Esophagus squamous epithelium (tissue), 5 donors: ENCODE data around the gene DGKB. TPM values are rescaled to one million over a fixed set of nuclear protein-coding genes. Genes with fewer than 3 reads are reported as not detected.

Source experiments
- DNase-seq: peaks from one replicate; lab custom pipeline; 2025; lab: John Stamatoyannopoulos, UW
- H3K27ac ChIP-seq, 4 donors: fragments of 200-600 bp; sonication (generic); one replicate each; pipeline ENCODE4 v1.5.1; 2016 to 2019; ENCODE audit warnings: mild to moderate bottlenecking in 1 of 4
- H3K27me3 ChIP-seq, 4 donors: fragments of 200-600 bp; sonication (generic); 1 replicate in 3 of 4; 2 replicates in 1 of 4; pipeline versions ENCODE4 v1.5.1 to v1.6.0; 2017 to 2021; ENCODE audit warnings: antibody characterized with exemption in 1 of 4
- H3K36me3 ChIP-seq, 3 donors: fragments of 200-600 bp; sonication (generic); one replicate each; pipeline ENCODE4 v1.5.1; 2016 to 2019
- H3K4me1 ChIP-seq, 3 donors: fragments of 200-600 bp; sonication (generic); one replicate each; pipeline ENCODE4 v1.5.1; 2017 to 2019
- H3K4me3 ChIP-seq, 4 donors: fragments of 200-600 bp; sonication (generic); 1 replicate in 3 of 4; 2 replicates in 1 of 4; pipeline ENCODE4 v1.5.1; 2016 to 2019; ENCODE audit warnings: mild to moderate bottlenecking in 2 of 4, moderate library complexity in 1 of 4
- H3K9me3 ChIP-seq, 3 donors: fragments of 200-600 bp; sonication (generic); one replicate each; pipeline ENCODE4 v1.5.1; 2016 to 2019
- POLR2A ChIP-seq, 4 donors: fragments of 450-650 bp; IDR thresholded peaks; one replicate each; pipeline ENCODE4 v1.6.1; 2017; ENCODE audit warnings: antibody characterized with exemption in 4 of 4, mild to moderate bottlenecking in 4 of 4, moderate library complexity in 3 of 4
- WGBS, 2 donors: methylation state at CpG; one replicate each; pipeline ENCODE4 v1.1.5; 2018; 5-methylcytosine and 5-hydroxymethylcytosine counted together
- intact Hi-C: fragments of 100-400 bp; cut with DNase I; formaldehyde crosslinking; loops from one replicate; pipeline ENCODE4 v1.15.0; 2022
- total RNA-seq, 4 donors: library from RNA; depleted of rRNA; stranded (reverse); fragments of >200 nt; gene quantifications; one replicate each; pipeline ENCODE4 v1.1.0, GENCODE V29; 2016
- TF ChIP-seq, protein P1 (sequence below), 6 experiments: fragments of 450-650 bp in 4 of 6; fragments of 200-600 bp in 2 of 6; sonication (generic) in 2 of 6; IDR thresholded peaks; one replicate each; pipeline ENCODE4 v1.5.1; 2016 to 2019; ENCODE audit warnings: antibody characterized with exemption in 6 of 6, mild to moderate bottlenecking in 4 of 6, moderate library complexity in 4 of 6
- donor health status: DM: yes; HTN: yes; CAD: no.

DGKB gene
- total RNA-seq, 4 donors from 2014 or later: 0.09 to 1.1 (median 0.23) TPM; not detected in 1

DNA sequence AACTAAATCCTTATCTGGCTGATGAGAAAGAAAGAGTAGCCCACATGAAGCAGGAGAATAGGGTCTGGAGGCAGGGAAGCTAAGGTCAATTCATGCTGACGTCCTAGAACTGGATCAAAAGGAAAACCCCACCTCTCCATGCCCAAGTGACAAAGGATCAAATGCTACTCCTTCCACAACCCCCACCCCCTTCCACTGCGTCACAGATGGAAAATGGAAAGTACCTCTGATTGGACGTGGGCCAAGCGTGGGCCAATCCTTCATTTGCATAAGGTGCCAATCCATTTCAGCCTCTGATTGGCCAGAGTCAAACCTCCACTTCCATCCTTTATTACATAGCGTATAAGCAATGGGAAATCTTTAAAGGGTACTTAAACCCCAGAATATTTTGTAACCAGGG, 481.8 kb downstream of the DGKB start:
- H3K27ac ChIP-seq: no peak overlapping the region
- intact Hi-C loops: no loop called here
- H3K9me3 ChIP-seq: no peaks in the 10 kb centered on the region
- no peaks in the 10 kb centered on the region for H3K36me3 ChIP-seq
- no peaks in the 10 kb centered on the region for H3K27me3 ChIP-seq
- H3K4me1 ChIP-seq: peaks cover 0 to 12% (median 0%) of the 10 kb centered on the region in 3 donors
- H3K4me3 ChIP-seq: no peak overlapping the region
- TF ChIP-seq POLR2A (IDR thresholded peaks at IDR 0.05): no peak
- TF ChIP-seq, protein P1, sequence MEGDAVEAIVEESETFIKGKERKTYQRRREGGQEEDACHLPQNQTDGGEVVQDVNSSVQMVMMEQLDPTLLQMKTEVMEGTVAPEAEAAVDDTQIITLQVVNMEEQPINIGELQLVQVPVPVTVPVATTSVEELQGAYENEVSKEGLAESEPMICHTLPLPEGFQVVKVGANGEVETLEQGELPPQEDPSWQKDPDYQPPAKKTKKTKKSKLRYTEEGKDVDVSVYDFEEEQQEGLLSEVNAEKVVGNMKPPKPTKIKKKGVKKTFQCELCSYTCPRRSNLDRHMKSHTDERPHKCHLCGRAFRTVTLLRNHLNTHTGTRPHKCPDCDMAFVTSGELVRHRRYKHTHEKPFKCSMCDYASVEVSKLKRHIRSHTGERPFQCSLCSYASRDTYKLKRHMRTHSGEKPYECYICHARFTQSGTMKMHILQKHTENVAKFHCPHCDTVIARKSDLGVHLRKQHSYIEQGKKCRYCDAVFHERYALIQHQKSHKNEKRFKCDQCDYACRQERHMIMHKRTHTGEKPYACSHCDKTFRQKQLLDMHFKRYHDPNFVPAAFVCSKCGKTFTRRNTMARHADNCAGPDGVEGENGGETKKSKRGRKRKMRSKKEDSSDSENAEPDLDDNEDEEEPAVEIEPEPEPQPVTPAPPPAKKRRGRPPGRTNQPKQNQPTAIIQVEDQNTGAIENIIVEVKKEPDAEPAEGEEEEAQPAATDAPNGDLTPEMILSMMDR (IDR thresholded peaks at IDR 0.05): no peak
- no peak for DNase-seq
- 35 to 44% methylated on average over 5 of the region's 5 CpGs for WGBS, 2 donors

DNA sequence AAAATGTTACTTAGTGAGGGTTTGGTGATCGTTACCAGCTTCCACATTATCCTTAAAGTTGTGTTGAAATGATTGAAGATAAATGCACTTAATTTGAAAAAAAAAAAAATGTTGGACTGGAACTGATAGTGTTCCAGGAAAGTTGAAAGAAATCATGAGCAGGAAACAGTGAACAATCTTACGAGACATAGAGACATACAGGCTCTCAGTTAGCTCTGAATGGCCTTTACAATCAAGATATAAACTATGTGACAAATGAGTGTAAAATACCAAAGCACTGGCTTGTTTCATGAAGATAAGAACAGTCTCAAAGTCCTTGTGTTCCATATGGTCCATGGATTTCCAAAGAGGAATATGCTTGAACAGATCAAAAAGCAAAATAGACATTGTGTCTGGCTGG, 483.0 kb downstream of the DGKB start:
- 55 to 64% methylated on average over 2 of the region's 2 CpGs for WGBS, 2 donors
- intact Hi-C loops: no loop called here
- DNase-seq: no peak
- no peak overlapping the region for H3K4me3 ChIP-seq
- H3K36me3 ChIP-seq: no peaks in the 10 kb centered on the region
- no peak overlapping the region for H3K27ac ChIP-seq
- H3K4me1 ChIP-seq: peaks cover 0 to 12% (median 0%) of the 10 kb centered on the region in 3 donors
- TF ChIP-seq, protein P1 (IDR thresholded peaks at IDR 0.05): no peak
- TF ChIP-seq POLR2A (IDR thresholded peaks at IDR 0.05): no peak
- H3K27me3 ChIP-seq: no peaks in the 10 kb centered on the region
- H3K9me3 ChIP-seq: no peaks in the 10 kb centered on the region

DNA sequence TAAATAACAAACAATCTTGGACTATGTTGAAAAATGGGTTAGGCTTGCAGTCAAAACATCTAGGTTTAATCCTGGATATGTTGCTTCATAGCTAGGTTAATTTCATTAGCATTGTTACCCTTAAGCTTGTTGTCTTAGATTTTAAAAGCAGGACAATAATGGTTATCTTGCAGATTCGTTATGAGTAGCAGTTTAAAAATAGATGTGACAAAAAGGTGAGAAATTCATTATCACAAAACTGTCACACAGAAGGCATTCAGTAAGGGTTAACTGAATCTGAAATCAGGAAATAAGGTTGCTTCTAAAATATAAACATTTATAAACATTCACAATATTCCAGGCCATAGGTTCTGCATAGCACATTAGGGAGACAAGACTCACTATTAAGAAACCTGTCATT, 483.9 kb downstream of the DGKB start:
- H3K27me3 ChIP-seq: no peaks in the 10 kb centered on the region
- intact Hi-C loops: no loop called here
- 47% methylated on average over 1 of the region's 1 CpG for WGBS, 2 donors
- TF ChIP-seq, protein P1 (IDR thresholded peaks at IDR 0.05): no peak
- TF ChIP-seq POLR2A (IDR thresholded peaks at IDR 0.05): no peak
- peaks cover 0 to 12% (median 0%) of the 10 kb centered on the region in 3 donors for H3K4me1 ChIP-seq
- no peaks in the 10 kb centered on the region for H3K36me3 ChIP-seq
- DNase-seq: no peak
- H3K4me3 ChIP-seq: no peak overlapping the region
- H3K27ac ChIP-seq: no peak overlapping the region
- no peaks in the 10 kb centered on the region for H3K9me3 ChIP-seq

DNA sequence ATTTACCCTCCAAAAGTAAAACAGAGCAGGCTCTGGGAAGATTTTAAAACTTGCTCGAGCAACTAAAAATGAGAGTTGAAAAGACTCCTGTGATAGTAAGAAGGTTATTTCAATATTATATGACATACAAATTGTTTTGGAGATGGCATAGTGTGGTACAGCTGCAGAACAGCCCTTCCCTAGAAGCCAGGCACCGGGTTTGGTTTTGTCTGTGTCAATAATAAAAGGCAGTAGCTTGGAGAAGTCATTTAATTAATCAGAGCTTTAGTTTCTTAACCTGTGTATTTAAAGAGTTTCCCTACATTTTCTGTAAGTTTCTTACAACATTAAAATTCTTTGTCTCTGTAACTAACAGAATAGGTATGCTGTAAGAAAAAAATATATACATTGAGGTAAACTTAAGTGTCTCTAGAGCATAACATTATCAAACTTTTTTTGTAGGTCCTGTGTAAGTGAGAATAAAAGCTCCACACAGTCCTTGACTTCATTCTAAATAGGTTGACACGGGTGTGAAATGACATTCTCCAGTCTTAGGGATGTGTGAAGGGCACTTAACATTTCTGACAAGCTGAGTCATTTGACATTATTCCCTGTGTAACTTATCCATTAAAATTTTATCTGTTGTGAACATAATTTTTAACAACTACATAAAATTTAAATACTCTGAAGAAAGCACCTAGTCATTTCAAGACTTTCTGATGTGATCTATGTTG, 488.1 kb downstream of the DGKB start:
- no peaks in the 10 kb centered on the region for H3K36me3 ChIP-seq
- H3K4me1 ChIP-seq: no peaks in the 10 kb centered on the region
- H3K9me3 ChIP-seq: no peaks in the 10 kb centered on the region
- intact Hi-C loops: no loop called here
- no peak for DNase-seq
- no peaks in the 10 kb centered on the region for H3K27me3 ChIP-seq
- TF ChIP-seq POLR2A (IDR thresholded peaks at IDR 0.05): no peak
- TF ChIP-seq, protein P1 (IDR thresholded peaks at IDR 0.05): no peak
- no peak overlapping the region for H3K4me3 ChIP-seq
- no peak overlapping the region for H3K27ac ChIP-seq
- 61 to 66% methylated on average over 3 of the region's 3 CpGs for WGBS, 2 donors

DNA sequence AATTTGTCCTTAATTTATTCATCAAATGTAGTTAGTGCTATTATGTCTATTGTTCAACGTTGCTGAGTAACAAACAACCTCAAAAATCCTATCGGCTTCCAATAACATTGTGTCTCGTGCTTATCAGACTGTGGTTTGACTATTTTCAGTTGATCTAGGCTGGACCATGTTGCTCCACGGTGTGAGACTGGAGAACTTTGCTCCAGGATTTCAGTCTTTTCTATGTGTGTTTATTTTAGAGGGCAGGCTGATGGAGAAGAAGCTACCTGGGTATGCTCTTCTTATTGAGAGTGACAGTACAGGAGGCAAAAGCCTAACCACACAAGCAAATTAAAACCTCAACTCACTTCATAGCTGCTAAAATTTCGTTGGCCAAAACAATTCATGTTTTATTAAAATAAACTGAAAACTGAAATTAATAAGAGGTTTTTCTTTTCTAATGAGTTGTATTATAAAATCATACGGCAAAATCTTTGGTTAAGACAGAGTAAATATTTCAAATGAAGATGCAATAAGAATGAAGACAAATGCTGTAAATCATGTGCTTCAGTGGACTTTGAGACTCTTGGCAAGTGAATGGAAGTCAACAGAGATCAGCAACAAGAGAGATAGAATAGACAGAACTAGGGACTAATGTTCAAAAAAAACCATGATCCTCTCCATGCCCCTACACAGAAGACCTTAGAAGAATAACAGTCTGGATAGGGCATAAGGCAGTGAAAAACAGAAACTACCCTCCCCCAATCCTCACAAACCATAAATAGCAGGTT, 495.1 kb downstream of the DGKB start:
- 57% methylated on average over 6 of the region's 6 CpGs for WGBS, 2 donors
- DNase-seq: no peak
- TF ChIP-seq, protein P1 (IDR thresholded peaks at IDR 0.05): no peak
- TF ChIP-seq POLR2A (IDR thresholded peaks at IDR 0.05): no peak
- H3K4me1 ChIP-seq: no peaks in the 10 kb centered on the region
- H3K27ac ChIP-seq: no peak overlapping the region
- no peaks in the 10 kb centered on the region for H3K9me3 ChIP-seq
- H3K27me3 ChIP-seq: no peaks in the 10 kb centered on the region
- H3K4me3 ChIP-seq: no peak overlapping the region
- intact Hi-C loops: no loop called here
- no peaks in the 10 kb centered on the region for H3K36me3 ChIP-seq
